Stimulated activated CD8-positive, alpha-beta memory T cell treated with anti-CD3 and anti-CD28 coated beads, Interleukin-7, amount 100 ng/mL, for 1 hour (primary cell): Measurements from ENCODE around the gene TPD52L2.
A peak's percentile ranks its signal among the peaks of the same experiment; 100 is the strongest.

Source experiments
- DNase-seq, 2 donors: peaks; one replicate each; pipeline ENCODE4 v3.0.0-alpha.2; 2020; ENCODE audit warnings: low read depth in 2 of 2

The TPD52L2 gene

DNA sequence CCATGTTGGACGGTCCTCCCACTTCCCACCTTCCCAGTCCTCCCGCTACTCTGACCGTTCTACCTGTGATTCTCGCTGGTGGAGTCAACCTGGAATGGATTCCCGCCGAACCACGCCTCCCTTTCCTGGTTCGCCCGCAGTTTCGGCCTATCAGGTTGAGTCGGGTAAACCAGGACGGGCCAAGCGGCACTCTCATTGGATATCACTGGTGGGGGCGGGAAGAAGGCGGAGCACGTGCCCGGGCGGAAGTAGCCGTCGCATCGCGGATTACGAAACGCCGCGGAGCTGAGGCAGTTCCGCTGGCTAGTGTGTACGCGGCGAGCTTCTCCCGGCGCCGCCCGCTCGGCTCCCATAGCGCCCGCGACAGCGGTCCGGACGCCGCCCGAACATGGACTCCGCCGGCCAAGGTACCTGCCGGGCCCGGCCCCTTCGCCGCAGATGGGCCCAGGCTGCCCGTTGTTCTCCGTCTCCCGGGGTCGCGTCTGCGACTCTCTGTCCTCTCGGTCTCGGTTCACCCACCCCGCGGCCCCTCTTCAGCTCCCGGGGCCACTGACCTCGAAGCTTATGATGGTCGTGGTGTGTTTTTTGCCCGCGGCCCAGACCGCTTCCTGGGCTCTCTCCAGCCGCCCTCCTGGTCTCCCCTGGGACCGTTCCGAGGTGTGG lies at the start of gene TPD52L2:
Gene TPD52L2 (plus strand): TSS at position 293 of the 663 bp plus-strand sequence. CDS start 96 bp downstream, at position 389.
- DNase-seq, result peak; percentile 94

DNA sequence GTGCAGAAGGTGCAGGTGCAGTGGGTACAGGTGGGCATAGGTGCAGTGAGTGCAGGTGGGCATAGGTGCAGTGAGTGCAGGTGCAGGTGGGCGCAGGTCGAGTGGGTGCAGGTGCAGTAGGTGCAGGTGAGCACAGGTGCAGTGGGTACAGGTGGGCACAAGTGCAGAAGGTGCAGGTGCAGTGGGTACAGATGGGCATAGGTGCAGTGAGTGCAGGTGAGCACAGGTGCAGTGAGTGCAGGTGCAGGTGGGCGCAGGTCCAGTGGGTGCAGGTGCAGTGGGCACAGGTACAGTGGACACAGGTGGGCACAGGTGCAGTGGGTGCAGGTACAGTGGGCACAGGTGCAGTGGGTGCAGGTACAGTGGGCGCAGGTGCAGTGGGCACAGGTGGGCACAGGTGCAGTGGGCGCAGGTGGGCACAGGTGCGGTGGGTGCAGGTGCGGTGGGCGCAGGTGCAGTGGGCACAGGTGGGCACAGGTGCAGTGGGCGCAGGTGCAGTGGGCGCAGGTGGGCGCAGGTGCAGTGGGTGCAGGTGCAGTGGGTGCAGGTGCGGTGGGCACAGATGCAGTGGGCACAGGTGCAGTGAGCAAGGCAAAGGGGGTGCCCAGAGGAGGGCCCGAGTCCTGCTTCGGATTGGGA lies 49.3 kb upstream of the TPD52L2 start:
- no peak for DNase-seq

DNA sequence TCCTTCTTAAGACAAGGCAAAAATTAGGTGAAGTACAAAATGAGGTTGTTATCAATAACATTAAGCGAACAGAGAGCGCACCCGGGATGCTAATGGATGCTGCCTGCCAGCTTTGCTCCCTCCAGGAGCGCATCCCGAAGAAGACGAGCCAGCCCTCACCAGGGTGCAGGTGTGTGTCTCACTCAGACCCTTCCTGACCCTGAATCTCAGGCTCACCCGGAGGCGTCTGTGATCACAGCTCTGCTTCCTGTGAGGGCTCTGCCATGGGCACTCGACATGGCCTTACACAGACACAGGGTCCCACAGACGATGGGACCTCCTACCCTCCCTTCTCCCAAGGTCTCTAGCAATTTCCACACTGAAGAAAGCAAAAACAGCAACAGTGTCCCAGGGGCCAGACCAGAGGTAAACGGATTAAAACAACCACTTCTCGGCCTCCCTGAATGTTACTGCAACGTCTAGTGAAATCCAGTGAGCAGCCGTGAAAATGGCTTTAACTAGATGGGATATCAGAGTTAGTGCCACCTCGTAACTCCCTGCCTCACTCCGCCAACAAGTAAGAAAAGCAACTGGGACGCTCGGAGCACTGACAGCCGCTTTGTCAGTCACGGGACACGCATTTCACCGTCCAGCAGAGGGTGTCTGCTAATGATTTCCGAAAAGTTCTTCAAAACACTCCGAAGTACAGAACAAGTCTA lies 45.7 kb upstream of the TPD52L2 start:
- no peak for DNase-seq

DNA sequence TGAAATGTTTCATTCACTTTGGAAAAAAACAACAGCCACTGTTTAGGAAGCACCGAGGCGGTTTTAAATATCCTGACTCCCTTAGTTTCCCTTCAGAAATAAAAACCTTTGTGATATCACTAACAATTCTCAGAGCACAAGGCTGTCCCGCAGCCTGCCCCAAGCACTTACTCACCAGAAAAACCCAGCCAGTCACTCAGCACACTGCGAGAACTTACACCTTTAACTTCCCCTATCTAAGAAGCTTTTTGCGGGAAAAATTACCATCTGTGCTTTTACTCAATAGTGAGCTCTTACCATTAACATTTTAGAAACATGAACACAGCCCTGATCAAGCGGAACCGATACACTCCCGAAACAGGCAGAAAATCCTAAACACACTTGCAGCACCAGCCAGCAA lies 43.3 kb upstream of the TPD52L2 start:
- DNase-seq, result no peak

DNA sequence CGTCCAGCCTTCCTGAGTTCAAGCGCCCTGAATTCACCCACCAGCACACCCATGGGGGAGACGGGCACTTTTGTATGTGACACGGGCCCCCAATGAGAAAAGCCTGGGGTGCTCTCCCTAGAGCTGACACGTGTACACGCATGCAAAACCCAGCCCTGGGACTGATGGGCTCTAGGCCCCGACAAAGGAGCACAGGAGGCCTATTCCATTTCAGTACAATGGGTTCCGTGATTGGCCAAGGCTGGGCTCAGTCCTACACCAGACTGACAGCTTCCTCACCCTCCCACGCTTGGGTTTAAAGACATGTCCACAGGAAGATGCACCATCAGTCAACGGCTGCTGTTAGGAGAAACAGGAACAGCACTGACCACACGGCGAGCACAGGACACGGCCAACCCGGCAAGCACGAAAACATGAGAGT lies 42.8 kb upstream of the TPD52L2 start:
- no peak for DNase-seq

DNA sequence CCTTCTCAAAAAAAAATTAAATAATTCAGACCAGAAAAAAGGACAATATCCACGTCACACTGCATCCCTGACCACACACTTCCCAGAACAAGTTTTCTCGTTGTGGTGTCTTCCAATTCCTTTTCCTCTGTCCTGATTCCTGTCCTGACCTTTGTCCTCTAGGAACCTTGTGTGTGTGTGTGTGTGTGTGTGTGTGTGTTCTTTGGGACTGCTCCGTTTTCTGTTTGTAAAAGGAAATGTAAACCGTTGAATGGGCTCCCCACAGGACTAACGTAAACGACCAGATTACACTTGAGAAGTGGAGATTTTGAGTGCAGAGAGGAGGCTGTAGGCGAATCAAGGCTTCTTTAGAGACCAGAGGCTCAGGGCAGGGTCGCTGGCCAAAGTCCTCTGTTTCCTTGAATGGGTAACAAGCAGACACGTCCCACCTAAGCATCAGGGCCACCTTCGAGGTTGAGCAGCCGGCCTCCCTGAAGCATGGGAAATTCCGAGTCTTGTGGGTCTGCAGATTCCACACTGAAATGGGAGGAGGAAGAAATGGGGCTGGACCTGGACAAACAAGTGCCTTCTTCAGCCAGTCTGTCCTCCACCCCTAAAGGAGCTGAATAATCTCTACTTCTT lies 41.3 kb upstream of the TPD52L2 start:
- DNase-seq, result no peak

DNA sequence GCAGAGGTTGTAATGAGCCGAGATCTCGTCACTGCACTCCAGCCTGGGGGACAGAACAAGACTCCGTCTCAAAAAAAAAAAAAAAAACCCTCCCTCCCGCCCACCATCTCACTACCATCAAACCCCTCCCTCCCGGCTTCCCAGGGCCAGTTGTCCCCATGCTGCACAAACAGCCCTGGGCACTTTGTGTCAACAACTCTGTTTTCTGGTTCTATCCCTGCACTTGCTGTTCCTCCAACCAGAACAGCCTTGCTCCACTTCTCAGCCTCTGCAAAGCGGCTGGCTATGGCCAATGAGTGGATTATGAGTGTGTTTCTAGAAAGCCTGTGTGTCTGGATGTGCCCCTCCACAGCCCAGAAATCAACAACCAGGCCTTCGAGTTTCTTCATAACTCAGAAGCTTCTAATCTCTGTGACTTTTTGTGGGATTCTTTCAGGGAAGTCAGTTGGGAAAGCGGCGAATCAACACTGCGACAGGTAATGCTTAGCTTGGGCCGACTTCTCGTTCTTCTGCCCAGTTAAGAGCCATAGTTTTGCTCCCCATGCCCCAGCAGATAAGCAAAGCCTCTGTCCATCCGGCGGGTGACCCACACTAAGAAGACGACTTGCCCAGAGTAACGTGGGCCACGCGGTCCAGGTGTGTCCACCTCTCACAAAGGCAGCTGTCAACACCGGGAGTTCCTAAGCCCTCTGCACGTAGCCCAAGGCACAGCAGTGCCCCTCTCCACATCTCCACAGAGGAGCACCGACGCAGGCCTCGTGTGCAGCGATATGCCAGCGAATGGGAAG lies 39.5 kb upstream of the TPD52L2 start:
- DNase-seq, result no peak

DNA sequence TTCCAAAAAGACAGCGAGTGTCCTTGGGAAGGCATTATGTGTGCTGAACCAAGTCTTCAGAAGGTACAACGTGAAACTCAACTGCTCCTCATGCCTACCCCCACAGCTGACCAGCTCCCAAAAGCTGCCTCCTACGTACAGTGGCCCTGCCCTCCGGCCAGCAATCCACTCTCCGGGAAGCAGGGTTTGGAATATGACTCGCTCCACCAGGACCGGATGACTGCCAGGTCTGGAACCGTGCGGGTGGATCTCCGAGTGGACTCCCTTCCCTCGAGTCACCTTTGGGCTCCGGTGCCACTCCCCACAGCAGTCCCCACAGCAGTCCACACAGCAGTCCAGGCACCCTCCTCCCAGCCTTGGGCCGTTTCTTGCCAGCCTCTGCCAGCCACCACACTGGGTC lies 38.3 kb upstream of the TPD52L2 start:
- no peak for DNase-seq

DNA sequence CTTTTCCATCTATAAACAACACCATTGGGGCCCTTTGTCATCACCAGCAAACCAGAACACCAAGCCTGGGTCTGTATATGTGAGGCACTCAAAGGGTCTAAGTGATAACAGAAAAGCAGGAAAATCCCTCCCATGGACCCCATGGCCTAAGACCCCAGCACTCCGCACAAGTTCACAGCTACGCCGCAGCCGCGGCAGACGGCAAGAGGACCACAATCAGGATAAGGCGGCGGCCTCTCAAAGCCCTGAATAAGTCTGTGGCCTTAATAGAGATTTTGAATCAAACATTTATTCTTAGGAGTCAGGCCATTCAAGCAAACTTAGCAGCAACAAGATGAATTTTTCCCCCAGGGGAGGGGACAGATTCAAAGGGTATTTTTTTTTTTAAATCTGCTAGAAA lies 36.9 kb upstream of the TPD52L2 start:
- DNase-seq, result no peak

DNA sequence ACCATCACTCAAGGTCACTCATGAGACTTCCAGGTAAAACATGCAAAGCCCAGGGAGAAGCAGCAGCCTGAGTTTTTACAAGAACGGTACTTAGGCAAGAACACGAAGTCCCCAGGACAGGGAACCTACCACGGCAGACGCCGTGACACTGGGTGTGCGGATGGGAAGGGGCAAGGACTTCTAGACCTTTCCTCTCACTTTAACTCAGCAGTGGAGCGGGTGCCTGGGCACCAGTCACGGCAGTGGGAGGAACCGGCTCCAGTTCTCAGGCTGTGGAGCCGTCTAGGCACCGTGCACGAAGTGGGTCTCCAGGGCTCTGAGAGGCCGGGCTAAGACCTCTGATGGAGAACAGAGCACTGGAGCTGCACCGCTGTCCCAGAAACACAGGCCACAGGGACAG lies 36.5 kb upstream of the TPD52L2 start:
- no peak for DNase-seq

DNA sequence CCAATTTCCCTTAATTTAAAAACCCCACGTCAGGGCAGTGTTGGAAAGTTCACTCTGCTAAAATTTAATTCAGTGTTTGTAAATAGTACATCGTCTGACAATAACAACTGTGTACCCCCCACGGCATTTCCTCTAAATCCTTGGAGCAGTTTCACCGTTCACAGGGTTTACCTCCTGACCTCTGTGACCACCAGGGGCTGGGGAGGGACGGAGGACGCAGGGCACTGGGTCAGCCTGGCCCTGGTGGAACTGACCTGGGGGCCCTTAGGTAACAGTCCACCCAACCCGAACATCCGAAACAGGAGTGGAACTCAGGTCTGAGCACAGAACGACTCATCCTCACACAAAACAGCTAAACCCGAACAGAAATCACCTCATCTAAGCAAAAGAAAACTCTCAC lies 36.1 kb upstream of the TPD52L2 start:
- DNase-seq, result no peak

DNA sequence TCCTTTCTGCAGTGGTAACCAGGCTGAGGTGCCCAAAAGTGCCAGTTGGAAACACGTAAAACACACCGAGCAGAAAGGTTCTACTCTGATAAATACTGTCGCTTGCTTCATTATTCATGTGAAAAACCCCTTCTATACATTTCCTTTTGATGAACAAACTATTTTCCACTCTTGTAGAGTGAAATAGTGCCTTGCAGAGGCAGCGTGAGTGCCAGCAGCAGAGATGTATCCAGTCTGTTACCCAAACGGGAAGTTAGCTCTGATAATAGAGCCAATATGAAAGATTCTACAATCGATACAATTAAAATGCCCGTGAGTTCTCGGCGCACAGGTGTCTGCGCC lies 35.5 kb upstream of the TPD52L2 start:
- DNase-seq, result no peak

DNA sequence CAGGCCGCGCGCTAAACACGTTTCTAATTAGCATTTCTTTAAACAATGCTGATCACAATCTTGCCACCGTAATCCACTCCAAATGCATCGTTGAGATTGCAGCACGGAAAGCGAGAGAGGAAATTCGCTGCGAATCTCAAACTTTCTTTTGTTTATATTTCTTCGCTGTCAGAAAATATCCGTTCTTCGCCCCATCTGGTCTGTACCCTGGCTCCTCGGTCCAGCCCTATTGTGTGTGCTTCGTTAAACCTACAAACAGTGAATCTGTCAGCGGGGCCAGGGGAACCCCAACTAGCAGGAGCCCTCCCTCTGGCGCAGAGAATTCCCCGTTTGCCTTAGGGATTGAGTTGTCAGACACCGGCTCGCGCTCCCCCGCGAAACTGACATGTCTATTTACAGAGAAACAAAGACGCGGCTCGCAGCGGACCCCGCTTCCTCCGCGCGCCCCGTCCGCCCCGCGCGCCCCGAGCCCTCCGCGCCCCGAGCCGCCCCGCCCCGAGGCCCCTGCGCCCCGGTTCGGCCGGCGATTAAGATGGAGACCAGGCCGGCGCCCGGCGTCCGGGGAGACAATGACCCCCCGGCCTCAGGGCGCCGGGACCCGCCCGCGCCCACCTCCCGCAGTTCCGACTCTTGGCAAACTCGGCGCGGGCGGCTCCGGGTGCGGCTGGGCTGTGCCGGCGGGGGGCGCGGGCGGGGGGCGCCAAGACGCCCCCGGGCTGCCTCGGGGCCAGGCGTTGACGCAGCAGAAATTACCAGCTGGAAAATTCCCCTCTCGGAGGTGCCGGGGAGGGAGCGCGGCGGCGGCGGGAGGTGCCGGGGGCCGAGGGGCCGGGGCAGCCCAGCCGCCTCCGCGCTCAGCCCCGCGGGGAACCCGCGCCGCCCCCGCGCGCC lies 34.9 kb upstream of the TPD52L2 start:
- DNase-seq, result no peak

DNA sequence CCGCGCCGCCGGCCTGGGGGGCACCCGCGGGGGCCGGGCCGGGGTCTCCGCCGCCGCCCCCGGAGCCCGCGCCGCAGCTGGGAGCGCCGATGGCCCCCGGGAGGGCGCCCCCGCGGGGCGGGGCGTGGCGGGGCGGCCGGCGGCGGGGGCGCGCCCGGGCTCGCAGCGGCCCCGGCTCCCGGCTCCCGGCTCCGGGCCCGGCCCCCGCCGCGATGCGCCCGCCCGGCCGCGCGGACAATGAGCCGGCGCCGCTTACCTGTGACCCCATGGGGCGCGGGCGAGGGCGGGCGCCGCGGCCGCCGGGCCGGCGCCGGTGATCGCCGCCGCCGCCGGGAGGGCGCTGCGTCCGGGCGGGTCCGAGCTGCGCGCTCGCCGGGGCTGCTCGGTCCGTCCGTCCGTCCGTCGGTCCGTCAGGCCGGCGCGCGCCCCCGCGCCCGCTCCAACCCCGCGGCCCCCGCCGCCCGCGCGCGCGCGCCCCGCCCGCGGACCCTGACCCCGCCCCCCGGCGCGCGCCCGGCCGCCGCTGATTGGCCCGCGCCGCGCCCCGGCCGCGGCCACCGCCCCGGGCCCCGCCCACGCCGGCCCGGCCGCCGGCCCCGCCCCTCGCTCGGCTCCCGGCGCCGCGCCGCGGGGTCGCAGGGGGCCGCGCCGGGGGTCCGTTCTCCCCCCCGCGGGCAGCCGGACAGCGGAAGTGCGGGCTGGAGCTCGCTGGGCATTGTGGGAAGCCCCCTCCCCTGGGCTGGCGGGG lies 34.1 kb upstream of the TPD52L2 start, which contains the start of gene ZBTB46:
Gene ZBTB46 (minus strand): TSS at position 424 of the 748 bp plus-strand sequence. CDS start 40,507 bp downstream, outside the sequence.
- no peak for DNase-seq

DNA sequence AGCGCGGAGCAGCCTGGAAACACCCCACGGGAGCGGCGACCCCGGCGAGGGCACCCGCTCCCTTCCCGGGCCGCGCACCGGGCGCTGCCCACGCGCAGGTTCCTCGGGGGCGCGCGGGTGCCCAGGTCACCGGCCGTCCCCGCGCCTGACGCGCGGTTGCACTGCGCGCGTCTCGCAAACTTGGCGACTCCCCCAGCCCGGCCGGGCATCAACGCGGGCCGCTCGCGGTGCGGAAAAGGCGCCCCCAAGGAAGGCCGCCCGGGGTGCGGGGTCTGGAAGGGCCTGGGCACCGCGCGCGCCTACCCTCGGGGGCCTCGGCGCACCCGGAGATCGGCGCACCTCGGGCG lies 33.5 kb upstream of the TPD52L2 start:
- no peak for DNase-seq

DNA sequence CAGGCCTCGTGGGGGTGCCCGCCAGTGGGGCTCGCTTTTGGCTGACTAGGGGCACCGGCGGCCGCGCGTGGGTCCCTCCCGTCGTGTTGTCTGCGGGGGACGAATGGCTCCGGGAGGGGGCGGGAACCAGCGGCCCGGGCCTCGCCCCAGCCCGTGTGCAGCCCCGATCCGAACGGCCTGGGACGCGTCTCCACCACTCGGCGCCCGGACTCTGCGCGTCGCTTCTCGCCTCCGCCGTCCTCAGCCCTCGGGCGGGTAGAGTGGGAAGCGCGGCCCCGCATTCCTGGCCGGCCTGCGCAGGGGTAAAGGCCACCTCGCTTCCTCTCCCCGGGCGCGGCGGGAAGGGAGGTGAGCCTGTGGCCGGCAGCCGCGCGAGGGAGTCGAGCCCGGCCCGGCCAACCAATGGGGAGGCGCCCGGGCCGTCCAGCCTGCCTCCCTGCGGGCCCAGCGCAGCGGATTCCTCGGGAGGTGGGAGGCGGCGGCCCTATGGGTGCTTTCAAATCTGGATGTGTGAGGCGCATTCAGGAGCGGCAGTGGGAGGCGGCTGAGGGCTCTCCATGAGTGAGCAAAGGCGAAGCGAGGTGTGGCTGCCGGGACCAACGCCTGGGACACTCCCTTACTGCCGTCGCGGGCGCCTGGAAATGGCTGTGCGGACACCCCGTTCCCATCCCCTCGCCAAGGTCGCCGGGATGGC lies 32.9 kb upstream of the TPD52L2 start:
- DNase-seq, result no peak

DNA sequence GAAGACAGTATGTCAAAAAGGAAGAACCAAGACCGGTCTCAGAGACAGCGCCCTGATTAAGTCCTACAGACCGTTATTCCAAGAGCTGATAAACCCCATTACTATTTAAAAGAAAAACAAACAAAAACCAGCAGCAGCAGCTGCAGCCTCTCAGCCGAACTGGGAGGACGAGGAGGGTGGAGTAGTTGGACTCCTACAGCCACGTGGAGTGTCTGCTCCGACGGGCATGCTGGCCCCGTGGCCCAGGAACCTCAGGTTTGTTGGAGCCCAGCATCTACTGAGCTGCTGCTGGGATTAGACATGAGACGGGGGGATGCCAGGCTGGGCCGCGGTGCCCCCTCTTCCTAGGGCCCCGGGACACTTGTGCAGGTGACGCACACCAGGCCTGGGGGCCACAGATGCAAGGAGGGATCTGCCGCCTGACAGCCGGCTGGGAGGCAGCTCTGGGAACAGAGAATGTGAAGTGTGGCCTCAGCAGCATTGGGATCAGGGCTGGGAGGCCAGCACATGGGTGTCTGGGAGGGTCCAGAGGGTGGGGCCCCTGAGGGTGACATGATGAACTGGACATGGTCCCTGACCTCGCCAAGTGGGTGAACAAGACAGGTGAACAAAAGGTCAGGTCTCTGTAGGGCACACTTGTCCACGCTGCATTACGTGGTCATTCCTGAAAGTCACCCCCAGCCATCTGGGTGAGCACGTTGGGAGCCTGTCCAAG lies 31.1 kb upstream of the TPD52L2 start:
- DNase-seq, result no peak

DNA sequence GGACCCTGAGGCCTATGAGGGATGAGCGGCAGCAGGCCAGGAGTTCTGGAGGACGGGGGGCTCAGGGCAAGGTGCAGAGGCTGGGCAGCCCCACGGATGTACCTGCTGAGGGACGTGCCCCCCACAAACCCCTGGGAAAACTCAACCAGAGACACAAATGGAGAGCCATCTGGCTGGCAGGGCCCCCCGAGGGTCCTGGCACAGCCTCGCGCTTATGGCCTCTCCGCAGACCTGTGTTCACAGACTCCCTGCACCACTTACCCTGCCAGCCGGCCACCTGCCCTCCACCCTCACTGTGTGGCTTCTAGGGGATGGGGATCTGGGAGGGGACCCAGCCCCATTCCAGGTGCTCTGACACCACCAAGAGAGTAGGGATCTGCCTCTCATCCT lies 30.6 kb upstream of the TPD52L2 start:
- DNase-seq, result no peak
